Neural cell (in vitro differentiated cells): ENCODE measurements around the gene MAPK9. TPM values are rescaled to one million over a fixed set of nuclear protein-coding genes. Genes with fewer than 3 reads are reported as not detected.

Experiments used
- H2AFZ ChIP-seq: fragments of 200-600, 300-800 bp; sonication (generic), shearing (Covaris generic); 2 replicates; pipeline ENCODE4 v1.6.0; 2014; ENCODE audit warnings: low read depth, mild to moderate bottlenecking, antibody characterized with exemption, low read length, moderate library complexity
- H3F3A ChIP-seq: fragments of 200-600 bp; shearing (Covaris generic); 2 replicates; pipeline ENCODE4 v1.6.1; 2016; ENCODE audit warnings: mild to moderate bottlenecking, moderate library complexity, mixed read lengths, antibody characterized with exemption, low read length; ENCODE audit not compliant: insufficient read depth, poor library complexity, severe bottlenecking
- H3K27ac ChIP-seq: fragments of 200-600, 300-800 bp; sonication (generic), shearing (Covaris generic); 2 replicates; pipeline ENCODE4 v1.5.1; 2014; ENCODE audit warnings: mild to moderate bottlenecking, low read length, moderate library complexity
- H3K27me3 ChIP-seq: fragments of 300-800, 200-600 bp; sonication (generic), shearing (Covaris generic); 2 replicates; pipeline ENCODE4 v1.6.0; 2014; ENCODE audit warnings: mild to moderate bottlenecking, low read depth, low read length, moderate library complexity; ENCODE audit not compliant: insufficient read depth
- H3K36me3 ChIP-seq: fragments of 300-800, 200-600 bp; sonication (generic), shearing (Covaris generic); 2 replicates; pipeline ENCODE4 v1.5.1; 2014; ENCODE audit warnings: mild to moderate bottlenecking, antibody characterized with exemption, low read length, moderate library complexity; ENCODE audit not compliant: insufficient read depth
- H3K4me2 ChIP-seq: fragments of 300-800, 200-600 bp; sonication (generic), shearing (Covaris generic); 2 replicates; pipeline ENCODE4 v1.6.0; 2014; ENCODE audit warnings: mild to moderate bottlenecking, low read length
- H3K4me3 ChIP-seq: fragments of 300-800, 200-600 bp; sonication (generic), shearing (Covaris generic); 2 replicates; pipeline ENCODE4 v1.5.1; 2014; ENCODE audit warnings: mild to moderate bottlenecking, low read length, moderate library complexity
- H3K79me2 ChIP-seq: fragments of 200-600 bp; shearing (Covaris generic); replicated peaks from 2 replicates; pipeline ENCODE4 v1.6.0; 2014; ENCODE audit warnings: mild to moderate bottlenecking, low read length, moderate library complexity; ENCODE audit not compliant: insufficient read depth
- H3K9ac ChIP-seq: fragments of 300-800, 200-600 bp; sonication (generic), shearing (Covaris generic); 2 replicates; pipeline ENCODE4 v1.6.1; 2016; ENCODE audit warnings: mild to moderate bottlenecking, low read length, mixed read lengths
- H3K9me2 ChIP-seq: fragments of 200-600 bp; shearing (Covaris generic); 2 replicates; pipeline ENCODE4 v1.6.1; 2016; ENCODE audit warnings: mild to moderate bottlenecking, low read length, mixed read lengths; ENCODE audit not compliant: insufficient read depth
- H3K9me3 ChIP-seq: fragments of 200-600, 300-800 bp; sonication (generic), shearing (Covaris generic); 2 replicates; pipeline ENCODE4 v1.6.1; 2016; ENCODE audit warnings: mild to moderate bottlenecking, mixed run types, low read length, moderate library complexity, mixed read lengths
- H4K20me1 ChIP-seq: fragments of 200-600 bp; shearing (Covaris generic); 2 replicates; pipeline ENCODE4 v1.6.1; 2016; ENCODE audit warnings: mild to moderate bottlenecking, mixed run types; ENCODE audit not compliant: insufficient read depth
- CTCF ChIP-seq: fragments of 450-650 bp; IDR thresholded peaks from 2 replicates; pipeline ENCODE4 v1.5.1; 2014; ENCODE audit warnings: antibody characterized with exemption, mild to moderate bottlenecking, moderate library complexity; ENCODE audit not compliant: poor library complexity, severe bottlenecking
- EP300 ChIP-seq: fragments of 450-650 bp; conservative IDR thresholded peaks from 2 replicates; pipeline ENCODE4 v1.6.1; 2014; ENCODE audit warnings: antibody characterized with exemption, mild to moderate bottlenecking, moderate library complexity; ENCODE audit not compliant: poor library complexity, severe bottlenecking
- EZH2 ChIP-seq: fragments of 200-600, 300-800 bp; shearing (Covaris generic), sonication (generic); IDR thresholded peaks from 2 replicates; pipeline ENCODE4 v1.6.1; 2014; ENCODE audit warnings: antibody characterized with exemption, low read length, borderline replicate concordance, mild to moderate bottlenecking; ENCODE audit not compliant: insufficient read depth, poor library complexity, severe bottlenecking
- MXI1 ChIP-seq: fragments of 450-650 bp; conservative IDR thresholded peaks from 2 replicates; pipeline ENCODE4 v1.6.1; 2014; ENCODE audit warnings: antibody characterized with exemption, mild to moderate bottlenecking; ENCODE audit not compliant: poor library complexity, severe bottlenecking
- POLR2AphosphoS5 ChIP-seq: IDR thresholded peaks from 2 replicates; pipeline ENCODE4 v1.6.1; 2012
- RAD21 ChIP-seq: fragments of 450-650 bp; conservative IDR thresholded peaks from 2 replicates; pipeline ENCODE4 v1.6.1; 2014; ENCODE audit warnings: antibody characterized with exemption, mild to moderate bottlenecking, moderate library complexity
- SMC3 ChIP-seq: fragments of 450-650 bp; conservative IDR thresholded peaks from 2 replicates; pipeline ENCODE4 v1.6.1; 2014; ENCODE audit warnings: antibody characterized with exemption, mild to moderate bottlenecking, moderate library complexity; ENCODE audit not compliant: poor library complexity
- TAF1 ChIP-seq: IDR thresholded peaks from 2 replicates; pipeline ENCODE4 v1.6.1; 2012; ENCODE audit warnings: low read depth
- polyA plus RNA-seq: library from polyadenylated mRNA; depleted of rRNA; stranded (reverse); fragments of >200 nt; gene quantifications from 2 replicates; pipeline ENCODE4 v1.2.3, GENCODE V29; 2014
- TF ChIP-seq, protein P1 (sequence below): IDR thresholded peaks from 2 replicates; pipeline ENCODE4 v1.6.1; 2012; ENCODE audit warnings: borderline replicate concordance

The MAPK9 gene
- polyA plus RNA-seq, 1 donor from 2014 or later: 73.9 TPM

- Histone ChIP-seq H3F3A (no peaks in the 10 kb centered on the region), H3K27me3 (no peaks in the 10 kb centered on the region), H3K9me3 (peaks cover 2% of the 10 kb centered on the region), H3K79me2 (peaks cover 5% of the 10 kb centered on the region), H3K36me3 (peaks cover 14% of the 10 kb centered on the region), H2AFZ (no peak overlapping the region), H3K4me3 (no peak overlapping the region), H3K9me2 (no peaks in the 10 kb centered on the region), H3K27ac (no peak overlapping the region), H3K4me2 (no peak overlapping the region), H3K9ac (no peak overlapping the region), H4K20me1 (no peaks in the 10 kb centered on the region)
- no peak for TF ChIP-seq POLR2AphosphoS5
- TF ChIP-seq RAD21: no peak
- TF ChIP-seq MXI1: no peak
- no peak for TF ChIP-seq TAF1
- TF ChIP-seq EZH2: no peak
Observed at GRCh38 chr5:180281706-180282105, 10.2 kb downstream of the MAPK9 start.

- H3K9me2 ChIP-seq: no peaks in the 10 kb centered on the region
- H3K27ac ChIP-seq: no peak overlapping the region
- H3K79me2 ChIP-seq: no peaks in the 10 kb centered on the region
- TF ChIP-seq, protein P1, sequence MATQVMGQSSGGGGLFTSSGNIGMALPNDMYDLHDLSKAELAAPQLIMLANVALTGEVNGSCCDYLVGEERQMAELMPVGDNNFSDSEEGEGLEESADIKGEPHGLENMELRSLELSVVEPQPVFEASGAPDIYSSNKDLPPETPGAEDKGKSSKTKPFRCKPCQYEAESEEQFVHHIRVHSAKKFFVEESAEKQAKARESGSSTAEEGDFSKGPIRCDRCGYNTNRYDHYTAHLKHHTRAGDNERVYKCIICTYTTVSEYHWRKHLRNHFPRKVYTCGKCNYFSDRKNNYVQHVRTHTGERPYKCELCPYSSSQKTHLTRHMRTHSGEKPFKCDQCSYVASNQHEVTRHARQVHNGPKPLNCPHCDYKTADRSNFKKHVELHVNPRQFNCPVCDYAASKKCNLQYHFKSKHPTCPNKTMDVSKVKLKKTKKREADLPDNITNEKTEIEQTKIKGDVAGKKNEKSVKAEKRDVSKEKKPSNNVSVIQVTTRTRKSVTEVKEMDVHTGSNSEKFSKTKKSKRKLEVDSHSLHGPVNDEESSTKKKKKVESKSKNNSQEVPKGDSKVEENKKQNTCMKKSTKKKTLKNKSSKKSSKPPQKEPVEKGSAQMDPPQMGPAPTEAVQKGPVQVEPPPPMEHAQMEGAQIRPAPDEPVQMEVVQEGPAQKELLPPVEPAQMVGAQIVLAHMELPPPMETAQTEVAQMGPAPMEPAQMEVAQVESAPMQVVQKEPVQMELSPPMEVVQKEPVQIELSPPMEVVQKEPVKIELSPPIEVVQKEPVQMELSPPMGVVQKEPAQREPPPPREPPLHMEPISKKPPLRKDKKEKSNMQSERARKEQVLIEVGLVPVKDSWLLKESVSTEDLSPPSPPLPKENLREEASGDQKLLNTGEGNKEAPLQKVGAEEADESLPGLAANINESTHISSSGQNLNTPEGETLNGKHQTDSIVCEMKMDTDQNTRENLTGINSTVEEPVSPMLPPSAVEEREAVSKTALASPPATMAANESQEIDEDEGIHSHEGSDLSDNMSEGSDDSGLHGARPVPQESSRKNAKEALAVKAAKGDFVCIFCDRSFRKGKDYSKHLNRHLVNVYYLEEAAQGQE: no peak
- TF ChIP-seq CTCF (no peak), SMC3 (no peak), POLR2AphosphoS5 (no peak), TAF1 (no peak), RAD21 (no peak), EP300 (no peak), EZH2 (no peak), MXI1 (no peak)
- no peaks in the 10 kb centered on the region for H3F3A ChIP-seq
- H4K20me1 ChIP-seq: no peaks in the 10 kb centered on the region
- H3K36me3 ChIP-seq: peaks cover 20% of the 10 kb centered on the region
- H3K9ac ChIP-seq: no peak overlapping the region
- no peaks in the 10 kb centered on the region for H3K27me3 ChIP-seq
- peaks cover 7% of the 10 kb centered on the region for H3K9me3 ChIP-seq
- H2AFZ ChIP-seq: no peak overlapping the region
- no peak overlapping the region for H3K4me3 ChIP-seq
- no peak overlapping the region for H3K4me2 ChIP-seq
Observed at GRCh38 chr5:180274695-180275094, 17.2 kb downstream of the MAPK9 start.

DNA sequence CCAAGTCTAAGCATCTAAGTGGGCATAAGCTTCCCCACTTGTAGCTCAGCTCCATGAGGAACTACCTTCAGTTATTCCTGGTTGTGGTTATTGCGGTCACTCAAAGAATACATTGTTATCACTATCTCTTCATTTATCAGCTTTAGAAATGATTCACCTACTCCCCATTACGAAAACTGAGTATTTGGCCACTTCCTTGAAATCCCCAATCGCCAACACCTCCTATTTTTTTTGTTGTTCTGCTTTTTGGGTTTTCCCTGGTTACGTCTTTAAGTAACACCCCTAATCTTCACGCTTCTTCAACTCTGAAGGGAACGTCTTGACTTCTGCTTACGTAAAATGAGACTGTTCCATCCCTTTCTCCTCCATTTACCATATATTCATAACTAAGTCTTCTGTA, 20.7 kb downstream of the MAPK9 start:
- H3K4me2 ChIP-seq: no peak overlapping the region
- H3F3A ChIP-seq: no peaks in the 10 kb centered on the region
- peaks cover 4% of the 10 kb centered on the region for H3K9me3 ChIP-seq
- H3K36me3 ChIP-seq: peaks cover 6% of the 10 kb centered on the region
- H3K9me2 ChIP-seq: no peaks in the 10 kb centered on the region
- no peaks in the 10 kb centered on the region for H4K20me1 ChIP-seq
- no peak overlapping the region for H3K4me3 ChIP-seq
- H3K27ac ChIP-seq: no peak overlapping the region
- H3K9ac ChIP-seq: no peak overlapping the region
- H3K27me3 ChIP-seq: no peaks in the 10 kb centered on the region
- no peaks in the 10 kb centered on the region for H3K79me2 ChIP-seq
- no peak overlapping the region for H2AFZ ChIP-seq
- no peak for TF ChIP-seq TAF1
- TF ChIP-seq CTCF: no peak
- TF ChIP-seq POLR2AphosphoS5: no peak
- TF ChIP-seq, protein P1: no peak
- no peak for TF ChIP-seq SMC3
- no peak for TF ChIP-seq EP300
- no peak for TF ChIP-seq MXI1
- no peak for TF ChIP-seq RAD21
- TF ChIP-seq EZH2: no peak
